Measurements from ENCODE around the gene ALDH3B1.
"Not testable (repeated sequence)": the region's sequence is repeated elsewhere in the genome, so short reads cannot be mapped to it uniquely, and the experiment has no call there.

ALDH3B1 gene, protein sequence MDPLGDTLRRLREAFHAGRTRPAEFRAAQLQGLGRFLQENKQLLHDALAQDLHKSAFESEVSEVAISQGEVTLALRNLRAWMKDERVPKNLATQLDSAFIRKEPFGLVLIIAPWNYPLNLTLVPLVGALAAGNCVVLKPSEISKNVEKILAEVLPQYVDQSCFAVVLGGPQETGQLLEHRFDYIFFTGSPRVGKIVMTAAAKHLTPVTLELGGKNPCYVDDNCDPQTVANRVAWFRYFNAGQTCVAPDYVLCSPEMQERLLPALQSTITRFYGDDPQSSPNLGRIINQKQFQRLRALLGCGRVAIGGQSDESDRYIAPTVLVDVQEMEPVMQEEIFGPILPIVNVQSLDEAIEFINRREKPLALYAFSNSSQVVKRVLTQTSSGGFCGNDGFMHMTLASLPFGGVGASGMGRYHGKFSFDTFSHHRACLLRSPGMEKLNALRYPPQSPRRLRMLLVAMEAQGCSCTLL

GRCh38 chr11:68010090-68011041 lies at the start of gene ALDH3B1:
Gene ALDH3B1, plus strand, starts transcription at chr11:68010327. Its CDS starts 4,971 bp downstream, at chr11:68015298.
- DNase-seq (ENCODE audit: low spot score) = peak; percentile 75

- not testable (repeated sequence) for DNase-seq (ENCODE audit: low spot score)
Measured at GRCh38 chr11:67963217-67963616, 46.9 kb upstream of the ALDH3B1 start.

GRCh38 chr11:67963879-67964278 lies 46.2 kb upstream of the ALDH3B1 start:
- DNase-seq (ENCODE audit: low spot score) = not testable (repeated sequence)

GRCh38 chr11:67964746-67965145 lies 45.4 kb upstream of the ALDH3B1 start:
- DNase-seq (ENCODE audit: low spot score) = not testable (repeated sequence)

DNA sequence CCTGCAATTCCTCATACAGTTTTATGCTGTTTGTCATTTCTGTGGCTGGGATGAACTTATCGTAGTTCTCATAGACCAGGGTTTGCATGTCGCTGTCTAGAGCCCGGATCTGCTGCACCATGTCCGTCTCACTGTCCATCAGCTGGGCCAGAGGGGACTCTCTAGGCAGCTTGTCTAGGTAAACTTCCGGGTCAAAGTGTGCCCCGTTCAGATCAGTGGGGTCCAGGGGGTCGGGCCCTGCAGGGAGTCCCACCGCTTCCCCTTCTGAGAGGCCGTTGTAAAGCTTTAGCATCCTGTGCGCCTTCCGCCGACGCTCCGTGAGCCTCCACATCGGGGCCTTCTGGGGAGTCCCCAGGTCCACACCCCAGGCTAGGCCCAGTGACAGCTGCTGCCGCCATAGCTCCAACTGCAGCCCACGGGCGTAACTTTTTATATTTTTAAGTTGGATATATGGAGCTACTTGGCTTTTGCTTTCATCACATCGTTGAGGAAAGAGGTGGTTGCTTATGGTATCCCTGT lies 44.2 kb upstream of the ALDH3B1 start:
- not testable (repeated sequence) for DNase-seq (ENCODE audit: low spot score)

- DNase-seq (ENCODE audit: low spot score) = not testable (repeated sequence)
Measured at GRCh38 chr11:67974746-67975145, 35.4 kb upstream of the ALDH3B1 start.

- not testable (repeated sequence) for DNase-seq (ENCODE audit: low spot score)
Measured at GRCh38 chr11:67978766-67979418, 31.2 kb upstream of the ALDH3B1 start.

GRCh38 chr11:67981226-67981625 lies 28.9 kb upstream of the ALDH3B1 start:
- DNase-seq (ENCODE audit: low spot score) = not testable (repeated sequence)

DNA sequence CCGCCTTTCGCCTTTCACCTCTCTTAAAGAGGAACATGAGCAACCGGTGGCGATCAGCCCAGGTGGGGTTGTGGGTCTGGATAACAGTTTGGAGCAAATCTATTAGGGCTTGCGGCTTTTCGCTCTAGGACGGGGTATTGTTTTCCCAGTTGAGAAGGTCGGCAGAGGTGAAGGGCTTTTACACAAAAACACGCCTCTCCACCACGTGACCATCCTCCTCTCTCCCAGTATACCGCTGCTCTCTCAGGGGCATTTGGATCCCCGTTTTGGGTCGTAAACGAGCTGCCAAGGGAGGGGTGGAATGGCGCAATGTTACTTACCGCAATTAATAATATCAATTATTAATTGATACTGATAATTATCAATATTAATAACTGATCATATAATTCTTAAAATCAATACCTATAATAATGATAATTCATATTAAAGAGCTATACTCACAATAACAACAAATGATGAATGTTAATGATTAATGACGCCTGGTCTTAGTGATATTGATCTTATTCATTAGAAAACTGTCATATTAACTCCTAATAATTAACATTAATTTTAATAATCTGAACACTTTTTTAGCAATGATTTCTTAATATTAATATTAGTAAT lies 27.8 kb upstream of the ALDH3B1 start:
- not testable (repeated sequence) for DNase-seq (ENCODE audit: low spot score)

GRCh38 chr11:67983951-67984350 lies 26.2 kb upstream of the ALDH3B1 start:
- no peak for DNase-seq (ENCODE audit: low spot score)

GRCh38 chr11:67985302-67985701 lies 24.8 kb upstream of the ALDH3B1 start:
- DNase-seq (ENCODE audit: low spot score) = not testable (repeated sequence)

GRCh38 chr11:67990546-67991346 lies 19.4 kb upstream of the ALDH3B1 start:
- not testable (repeated sequence) for DNase-seq (ENCODE audit: low spot score)

DNA sequence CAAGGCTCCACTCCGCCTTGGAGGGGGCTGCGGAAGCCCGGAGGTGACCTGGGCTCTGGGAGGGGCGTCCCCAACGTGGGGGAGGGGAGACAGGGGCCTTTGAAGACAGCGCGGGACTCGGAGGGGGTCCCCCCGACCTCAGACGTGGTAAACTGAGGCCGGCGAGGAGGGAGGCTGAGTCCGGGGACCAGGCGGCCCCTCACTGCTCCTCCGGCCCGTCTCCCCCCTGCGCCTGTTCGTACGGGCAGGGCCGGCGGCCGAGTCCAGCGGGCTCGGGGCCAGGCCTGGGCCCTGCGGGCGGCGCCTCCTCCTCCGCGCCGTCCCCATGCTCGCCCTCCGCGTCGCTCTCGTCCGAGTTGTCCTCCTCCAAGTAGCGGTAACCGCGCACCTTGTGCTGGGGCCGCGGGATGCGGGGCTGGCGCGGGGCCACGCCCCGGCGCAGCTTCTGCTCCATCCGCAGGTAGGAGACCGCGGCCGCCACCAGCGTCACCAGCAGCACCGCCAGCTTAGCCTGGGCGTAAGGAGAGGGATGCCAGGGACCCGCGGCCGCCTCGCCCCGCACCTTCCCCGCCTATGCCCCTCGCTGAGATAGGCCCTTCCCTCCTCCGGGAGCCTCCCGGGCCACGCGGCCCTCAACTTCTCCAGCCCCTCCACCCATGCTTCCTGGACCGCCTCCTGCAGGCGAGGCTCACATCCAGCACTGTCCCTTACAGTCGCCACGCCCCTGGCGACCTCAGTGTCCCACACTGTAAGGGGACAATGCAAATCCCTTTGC lies 18.6 kb upstream of the ALDH3B1 start:
- DNase-seq (ENCODE audit: low spot score) = not testable (repeated sequence)

DNA sequence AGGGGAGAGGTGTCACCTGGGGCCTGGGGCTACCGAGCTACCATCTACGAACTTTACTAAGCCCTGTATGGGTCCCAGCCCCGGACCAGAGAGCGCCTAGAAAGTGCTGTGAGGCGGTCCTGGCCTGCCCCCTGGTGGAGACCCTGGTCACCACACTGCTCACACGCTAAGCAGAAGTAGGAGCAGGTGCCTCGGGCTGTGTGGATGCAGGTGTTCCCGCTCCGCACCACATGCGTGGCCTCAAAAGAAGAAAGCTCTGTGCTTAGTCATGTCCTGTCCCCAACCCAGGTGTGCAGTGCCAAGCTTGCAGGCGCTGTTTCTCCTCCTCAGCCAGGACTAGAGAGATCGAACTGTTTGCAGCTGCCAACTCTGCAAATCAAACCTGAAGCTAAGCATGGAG lies 16.3 kb upstream of the ALDH3B1 start:
- not testable (repeated sequence) for DNase-seq (ENCODE audit: low spot score)

DNA sequence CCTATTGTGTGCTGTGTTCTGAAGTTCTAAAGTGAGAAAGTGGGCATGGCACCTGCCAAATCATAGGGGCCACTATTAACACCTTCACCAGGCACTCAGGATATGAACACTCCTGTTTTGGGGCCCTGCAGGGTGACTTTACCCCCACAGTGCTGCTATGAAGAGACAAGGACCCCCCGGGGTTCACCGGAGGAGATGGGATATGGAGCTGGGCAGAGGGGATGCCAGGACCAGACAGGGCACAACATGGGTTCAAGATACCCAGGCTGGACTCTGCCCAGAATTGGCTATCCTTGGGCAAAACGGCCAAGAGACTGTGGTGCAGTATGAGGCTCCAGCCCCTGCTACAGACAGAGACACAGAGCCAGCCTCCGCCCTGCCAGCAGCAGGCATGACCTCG lies 15.7 kb upstream of the ALDH3B1 start:
- not testable (repeated sequence) for DNase-seq (ENCODE audit: low spot score)

DNA sequence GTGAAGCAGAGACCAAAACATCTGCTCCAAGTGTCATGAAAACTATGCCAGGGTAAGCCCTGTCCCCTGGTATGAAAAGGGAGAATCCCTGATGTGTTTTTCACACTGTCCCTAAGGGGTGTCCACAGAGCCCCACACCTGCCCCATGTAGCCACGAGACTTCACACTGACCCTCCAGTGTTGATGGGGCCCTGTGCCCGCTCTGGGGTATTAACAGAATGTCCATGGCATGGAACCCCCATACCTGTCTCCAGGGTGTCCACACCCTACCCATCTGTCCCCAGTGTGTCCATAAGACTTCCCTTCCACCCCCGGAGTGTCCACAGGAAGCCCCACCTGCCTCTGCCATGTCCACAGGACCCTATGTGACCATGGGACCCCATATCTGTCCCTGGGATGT lies 15.0 kb upstream of the ALDH3B1 start:
- DNase-seq (ENCODE audit: low spot score) = not testable (repeated sequence)

DNA sequence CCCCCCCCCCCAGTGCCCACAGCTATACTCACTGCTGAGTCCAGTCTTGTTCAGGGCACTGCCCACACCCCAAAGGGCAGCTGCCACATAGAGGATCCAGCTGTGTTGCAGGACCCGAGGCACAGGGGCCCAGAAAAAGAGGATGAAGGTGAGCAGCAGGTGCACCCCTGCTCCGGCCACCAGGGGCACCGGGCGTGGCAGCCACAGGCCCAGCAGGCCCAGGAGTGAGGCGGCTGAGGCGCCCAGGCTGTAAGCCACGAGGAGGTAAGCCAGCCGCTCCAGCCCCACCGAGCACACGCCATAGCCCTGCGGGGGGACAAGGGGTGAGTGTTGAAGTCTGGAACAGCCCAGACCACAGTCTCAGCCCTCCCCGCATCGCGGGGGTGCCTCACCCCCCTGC lies 14.5 kb upstream of the ALDH3B1 start:
- not testable (repeated sequence) for DNase-seq (ENCODE audit: low spot score)

DNA sequence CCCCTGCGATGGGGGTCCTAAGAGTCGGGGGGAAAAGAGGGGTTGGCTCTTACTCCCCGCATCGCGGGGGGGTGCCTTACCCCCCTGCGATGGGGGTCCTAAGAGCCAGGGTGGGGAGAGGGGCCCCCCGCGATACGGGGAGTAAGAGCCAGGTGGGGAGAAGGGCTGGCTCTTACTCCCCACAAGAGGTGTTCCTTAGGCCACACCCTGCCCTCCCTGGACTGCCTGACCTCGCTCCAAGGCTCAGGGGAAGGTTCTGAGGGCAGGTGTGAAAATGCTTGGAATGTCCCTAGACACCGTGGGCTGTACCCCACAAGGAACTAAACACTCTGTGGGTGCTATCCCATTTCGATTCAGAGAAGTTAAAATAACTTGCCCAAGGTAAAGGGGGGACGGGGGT lies 14.1 kb upstream of the ALDH3B1 start:
- no peak for DNase-seq (ENCODE audit: low spot score)

DNA sequence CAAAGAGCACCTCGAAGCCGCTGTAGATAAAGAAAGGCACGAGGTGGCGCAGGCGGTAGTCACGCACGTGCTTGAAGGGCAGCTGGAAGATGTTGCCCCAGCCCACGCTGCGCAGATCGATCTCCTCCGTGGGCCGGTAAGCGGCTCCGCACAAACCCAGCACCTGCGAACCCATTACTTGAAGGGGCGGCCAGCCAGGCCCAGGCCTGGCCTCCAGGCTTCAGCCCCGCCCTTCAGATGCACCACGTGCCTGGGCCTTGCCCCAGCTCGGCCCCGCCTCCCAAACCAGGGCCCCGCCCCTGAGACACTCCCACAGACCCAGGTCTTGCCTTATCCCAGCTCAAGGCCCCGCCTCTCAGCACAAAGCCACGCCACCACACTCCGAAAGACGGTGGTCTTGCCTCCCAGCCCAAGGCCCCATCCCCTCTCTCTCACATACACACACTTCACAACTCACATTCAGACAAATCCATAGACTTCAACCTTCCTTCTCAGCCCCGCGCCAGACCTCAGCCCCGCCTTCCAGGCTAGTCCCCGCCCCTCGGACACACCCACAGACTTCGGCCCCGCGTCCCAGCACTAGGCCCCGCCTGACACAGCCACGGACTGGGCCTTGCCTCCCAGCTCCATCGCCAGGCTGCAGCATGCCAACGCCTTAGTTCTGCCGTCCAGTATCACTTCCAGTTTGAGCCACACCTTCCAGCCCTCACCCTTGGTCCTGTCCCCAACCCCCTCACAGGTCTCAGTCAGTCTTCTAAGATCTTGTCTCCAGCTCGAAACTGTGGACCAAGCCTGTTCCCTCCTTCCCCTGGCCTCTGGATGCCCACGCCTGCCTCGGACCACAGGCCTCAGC lies 13.3 kb upstream of the ALDH3B1 start:
- DNase-seq (ENCODE audit: low spot score) = no peak

Measured in putamen (tissue), 1 donor.